H1 (cell line): ENCODE results near the gene HES2. TPM values are rescaled to one million over a fixed set of nuclear protein-coding genes. Genes with fewer than 3 reads are reported as not detected.

Source experiments
- CTCF ChIA-PET: fragments of 300-600 bp; sonication (Branson Sonifier 250); formaldehyde crosslinking; loops from one replicate; lab custom pipeline; 2021; ENCODE audit not compliant: partially characterized antibody; lab: Charles Lee
- POLR2A ChIA-PET: fragments of 300-600 bp; sonication (Branson Sonifier 250); formaldehyde crosslinking; loops from one replicate; lab custom pipeline; 2021; ENCODE audit warnings: inconsistent platforms; ENCODE audit not compliant: partially characterized antibody; lab: Charles Lee
- DNase-seq, 2 experiments: peaks; one replicate each; pipeline versions ENCODE4 v3.0.0 to v3.0.0-alpha.2; 2010 to 2022; ENCODE audit warnings: low spot score in 2 of 2, low read depth in 1 of 2, mixed read lengths in 1 of 2
- FAIRE-seq: peaks from 2 replicates; lab custom pipeline; 2011; peaks lifted over from hg19 to GRCh38; lab: Jason Lieb, UNC
- H2AFZ ChIP-seq: 2 replicates; pipeline ENCODE4 v1.8.1; 2012; ENCODE audit warnings: low read length, inconsistent platforms
- H2AK5ac ChIP-seq: 2 replicates; pipeline ENCODE4 v1.6.1; 2013; ENCODE audit warnings: low read depth, low read length
- H2BK120ac ChIP-seq: replicated peaks from 2 replicates; pipeline ENCODE3; 2013; ENCODE audit warnings: low read depth, low read length, inconsistent platforms
- H2BK12ac ChIP-seq: 2 replicates; pipeline ENCODE4 v1.6.1; 2013; ENCODE audit warnings: low read depth, low read length
- H2BK15ac ChIP-seq: 2 replicates; pipeline ENCODE4 v1.6.1; 2013; ENCODE audit warnings: low read length
- H2BK20ac ChIP-seq: 2 replicates; pipeline ENCODE4 v1.6.1; 2013; ENCODE audit warnings: low read length
- H2BK5ac ChIP-seq: 2 replicates; pipeline ENCODE4 v1.6.1; 2013; ENCODE audit warnings: low read depth, low read length
- H3K14ac ChIP-seq: 2 replicates; pipeline ENCODE4 v1.6.1; 2013; ENCODE audit warnings: inconsistent platforms; ENCODE audit not compliant: insufficient read length
- H3K18ac ChIP-seq: 2 replicates; pipeline ENCODE4 v1.6.1; 2013; ENCODE audit warnings: low read length; ENCODE audit errors: extremely low read depth
- H3K23ac ChIP-seq: 2 replicates; pipeline ENCODE4 v1.6.1; 2013; ENCODE audit warnings: inconsistent platforms; ENCODE audit not compliant: insufficient read length
- H3K23me2 ChIP-seq: 2 replicates; pipeline ENCODE4 v1.6.1; 2013; ENCODE audit warnings: low read depth, low read length
- H3K27ac ChIP-seq: 2 replicates; pipeline ENCODE4 v1.6.1; 2011; ENCODE audit warnings: low read depth, low read length, inconsistent platforms
- H3K27me3 ChIP-seq, 4 experiments: replicated peaks in 1 of 4; 1 replicate in 1 of 4; 2 replicates in 3 of 4; pipeline versions ENCODE4 v1.6.1 to v1.8.1; 2011 to 2013; ENCODE audit warnings: low read length in 3 of 4, mild to moderate bottlenecking in 3 of 4, inconsistent platforms in 2 of 4, mixed read lengths in 2 of 4, moderate library complexity in 1 of 4; ENCODE audit not compliant: control insufficient read depth in 3 of 4, insufficient read depth in 3 of 4; ENCODE audit errors: extremely low read depth in 1 of 4
- H3K36me3 ChIP-seq, 4 experiments: 2 replicates each; pipeline versions ENCODE4 v1.6.1 to v1.8.1; 2011 to 2013; ENCODE audit warnings: mild to moderate bottlenecking in 4 of 4, low read length in 3 of 4, moderate library complexity in 2 of 4, control low read depth in 1 of 4, inconsistent platforms in 1 of 4; ENCODE audit not compliant: insufficient read depth in 4 of 4, control insufficient read depth in 2 of 4
- H3K4ac ChIP-seq: replicated peaks from 2 replicates; pipeline ENCODE3; 2013; ENCODE audit warnings: low read length, low read depth, mixed read lengths, inconsistent platforms; ENCODE audit not compliant: insufficient read length
- H3K4me1 ChIP-seq, 4 experiments: replicated peaks in 1 of 4; 1 replicate in 1 of 4; 2 replicates in 3 of 4; pipeline versions ENCODE4 v1.6.1 to v1.8.1; 2011 to 2013; ENCODE audit warnings: low read length in 3 of 4, inconsistent platforms in 2 of 4, mixed read lengths in 1 of 4; ENCODE audit not compliant: insufficient read depth in 4 of 4, control insufficient read depth in 3 of 4
- H3K4me2 ChIP-seq, 2 experiments: 2 replicates each; pipeline versions ENCODE4 v1.6.1 to v1.8.1; 2011 to 2013; ENCODE audit warnings: low read depth in 2 of 2, low read length in 2 of 2, control low read depth in 1 of 2, inconsistent platforms in 1 of 2, mild to moderate bottlenecking in 1 of 2; ENCODE audit not compliant: insufficient read depth in 1 of 2
- H3K4me3 ChIP-seq, 4 experiments: fragments of 200-600, 300-600 bp in 1 of 4; sonication (generic), shearing (Covaris generic), sonication (Bioruptor Twin) in 1 of 4; 2 replicates each; pipeline versions ENCODE4 v1.5.1 to v1.8.1; 2011 to 2016; ENCODE audit warnings: low read length in 4 of 4, low read depth in 3 of 4, control low read depth in 2 of 4, inconsistent platforms in 2 of 4, mild to moderate bottlenecking in 2 of 4, mixed read lengths in 1 of 4, moderate library complexity in 1 of 4; ENCODE audit not compliant: insufficient read depth in 2 of 4; ENCODE audit errors: extremely low read depth in 1 of 4
- H3K56ac ChIP-seq: replicated peaks from 2 replicates; pipeline ENCODE3; 2013; ENCODE audit warnings: low read depth, mild to moderate bottlenecking, mixed read lengths, low read length, inconsistent platforms; ENCODE audit not compliant: insufficient read length
- H3K79me1 ChIP-seq: 2 replicates; pipeline ENCODE4 v1.6.1; 2013; ENCODE audit warnings: low read depth, low read length, control low read depth
- H3K79me2 ChIP-seq, 2 experiments: 2 replicates each; pipeline versions ENCODE4 v1.6.1 to v1.8.1; 2012 to 2013; ENCODE audit warnings: low read length in 2 of 2, mild to moderate bottlenecking in 2 of 2, inconsistent platforms in 1 of 2; ENCODE audit not compliant: insufficient read depth in 2 of 2, control insufficient read depth in 1 of 2
- H3K9ac ChIP-seq, 4 experiments: replicated peaks in 1 of 4; 1 replicate in 1 of 4; 2 replicates in 3 of 4; pipeline versions ENCODE4 v1.6.1 to v1.8.1; 2011 to 2013; ENCODE audit warnings: low read depth in 3 of 4, low read length in 3 of 4, control low read depth in 2 of 4, mild to moderate bottlenecking in 2 of 4, moderate library complexity in 2 of 4, inconsistent platforms in 1 of 4; ENCODE audit errors: extremely low read depth in 1 of 4
- H3K9me3 ChIP-seq, 2 experiments: 2 replicates each; pipeline versions ENCODE4 v1.6.1 to v1.8.1; 2012 to 2013; ENCODE audit warnings: mild to moderate bottlenecking in 2 of 2, moderate library complexity in 2 of 2, control low read depth in 1 of 2, inconsistent platforms in 1 of 2, low read depth in 1 of 2, low read length in 1 of 2, mixed read lengths in 1 of 2; ENCODE audit not compliant: insufficient read depth in 2 of 2
- H4K20me1 ChIP-seq, 2 experiments: replicated peaks in 1 of 2; 2 replicates each; pipeline versions ENCODE3 to v1.8.1; 2011 to 2013; ENCODE audit warnings: inconsistent platforms in 2 of 2, low read length in 2 of 2, mild to moderate bottlenecking in 1 of 2; ENCODE audit not compliant: insufficient read depth in 2 of 2, control insufficient read depth in 1 of 2
- H4K5ac ChIP-seq: 2 replicates; pipeline ENCODE4 v1.6.1; 2013; ENCODE audit warnings: low read length, low read depth, mixed read lengths, inconsistent platforms; ENCODE audit not compliant: insufficient read length
- H4K8ac ChIP-seq: 2 replicates; pipeline ENCODE4 v1.8.0; 2013; ENCODE audit warnings: mild to moderate bottlenecking, moderate library complexity, low read length, inconsistent platforms; ENCODE audit not compliant: insufficient read depth; ENCODE audit errors: extremely low read depth
- H4K91ac ChIP-seq: replicated peaks from 2 replicates; pipeline ENCODE3; 2013; ENCODE audit warnings: low read length, mixed read lengths, inconsistent platforms; ENCODE audit not compliant: insufficient read length
- RFX5 ChIP-seq: IDR thresholded peaks from 2 replicates; pipeline ENCODE4 v1.6.1; 2011; ENCODE audit warnings: low read depth, low read length, improper control_type of control experiment, borderline replicate concordance
- whole genome bisulfite sequencing, 2 experiments: shearing (Covaris generic) in 1 of 2; methylation state at CpG; one replicate each; pipeline versions ENCODE4 v1.1.6 to v1.1.7; 2013 to 2015; ENCODE audit warnings: low lambda C conversion rate in 2 of 2, mixed read lengths in 2 of 2, inconsistent platforms in 1 of 2, low coverage in 1 of 2, missing lambda C conversion rate in 1 of 2; ENCODE audit not compliant: insufficient replicate concordance in 2 of 2, insufficient coverage in 1 of 2, insufficient read length in 1 of 2; ENCODE audit errors: extremely low coverage in 1 of 2, missing lambda C conversion rate in 1 of 2; 5-methylcytosine and 5-hydroxymethylcytosine counted together
- polyA plus RNA-seq, 7 experiments: library from polyadenylated mRNA; depleted of rRNA in 3 of 7; stranded (reverse) in 5 of 7; unstranded in 2 of 7; fragments of >200 nt in 5 of 7; fragments of 200-250 nt in 2 of 7; gene quantifications; 1 replicate in 5 of 7; 2 replicates in 1 of 7; 4 replicates in 1 of 7; pipeline versions ENCODE4 v1.2.1 to v1.2.3, GENCODE V29; 2011 to 2013; ENCODE audit warnings: missing spikeins in 2 of 7, mixed read lengths in 2 of 7
- total RNA-seq: library from RNA; stranded (reverse); fragmentation: NEBNext Ultra II Directional; extraction: Animal tissue kit (Norgen Biotek cat#: 25700); gene quantifications from 2 replicates; pipeline ENCODE4 v1.2.1, GENCODE V29; 2021
- TF ChIP-seq, protein P1 (sequence below), 3 experiments: IDR thresholded peaks; 1 replicate in 2 of 3; 2 replicates in 1 of 3; pipeline versions ENCODE4 v1.5.1 to v1.6.1; 2011; ENCODE audit warnings: low read length in 3 of 3, mild to moderate bottlenecking in 3 of 3, inconsistent platforms in 2 of 3, low read depth in 1 of 3, moderate library complexity in 1 of 3; ENCODE audit not compliant: insufficient read depth in 1 of 3; ENCODE audit errors: control extremely low read depth in 1 of 3

Gene HES2
- total and polyA plus RNA-seq, 2 of the 8 experiments (the other 6 are each of a cell fraction or from before 2014, with no cell fraction given) = 0.15 to 0.53 TPM

DNA sequence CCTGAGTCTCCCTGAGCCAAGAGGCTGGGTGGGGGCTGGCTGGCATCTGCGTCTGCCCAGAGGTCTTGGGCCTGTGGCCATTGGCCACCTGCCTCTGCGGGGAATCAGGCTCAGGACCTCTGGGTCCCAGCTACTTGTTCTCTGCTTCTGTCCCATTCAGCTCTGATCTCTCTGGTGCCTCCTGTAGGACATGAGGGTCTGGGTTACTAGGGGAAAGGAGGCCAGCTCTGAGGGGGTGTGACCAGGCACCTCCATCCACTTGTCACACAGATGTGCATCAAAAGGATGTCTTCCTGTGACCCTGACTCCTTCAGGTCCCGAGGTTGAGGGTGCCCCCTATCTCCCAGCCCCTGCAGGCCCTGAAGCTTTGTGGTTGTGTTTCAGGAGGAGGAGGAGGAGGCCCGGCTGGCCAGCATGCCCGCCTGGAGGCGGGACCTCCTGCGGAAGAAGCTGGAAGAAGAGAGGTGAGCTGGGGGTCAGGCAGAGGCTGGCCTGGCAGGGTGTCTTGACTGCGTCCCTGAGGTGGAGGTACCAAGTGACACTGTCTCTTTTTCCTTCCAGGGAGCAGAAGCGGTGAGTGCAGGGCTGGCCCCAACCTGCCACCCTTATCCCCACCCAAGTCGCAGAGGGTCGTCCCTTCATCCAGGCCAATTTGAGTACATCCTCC is 37.2 kb upstream of the HES2 start:
- 85% methylated on average over 11 of the region's 11 CpGs; no CpG with 5 or more reads in 1 of the 2 experiments for WGBS, 2 experiments
- Histone ChIP-seq H2BK120ac (no peak overlapping the region), H4K91ac (no peak overlapping the region), H2BK15ac (no peak overlapping the region), H3K4ac (no peak overlapping the region), H4K20me1 (no peaks in the 10 kb centered on the region), H3K79me2 (no peaks in the 10 kb centered on the region), H2BK5ac (no peak overlapping the region), H4K5ac (no peak overlapping the region), H4K8ac (no peak overlapping the region), H3K79me1 (no peaks in the 10 kb centered on the region), H3K27me3 (peaks cover 5 to 35% (median 21%) of the 10 kb centered on the region in 4 experiments; a peak in 6 of 7 replicates), H3K18ac (no peak overlapping the region), H3K23me2 (peaks cover 3% of the 10 kb centered on the region; the same call in 1 of the 2 replicates), H3K4me1 (peaks cover 0 to 25% (median 13%) of the 10 kb centered on the region in 4 experiments; a peak in 5 of 7 replicates), H2AK5ac (no peak overlapping the region), H3K56ac (no peak overlapping the region), H2AFZ (no peak overlapping the region), H3K23ac (no peak overlapping the region), H2BK20ac (no peak overlapping the region), H3K4me3 (no peak overlapping the region), H2BK12ac (no peak overlapping the region), H3K27ac (no peak overlapping the region)
- CTCF ChIA-PET = interaction anchor here (0.6 to 6.0 kb wide), 16 partner anchors 8 to 208 kb away, joined by 3 to 75 read pairs (median 5); partner anchors contain the start of genes PLEKHG5 and TNFRSF25
- POLR2A ChIA-PET = interaction anchor here (0.6 to 12.2 kb wide), 2 partner anchors 14 to 42 kb away, joined by 3 to 123 read pairs; partner anchors contain the start of gene TNFRSF25
- peak; percentile 48 for FAIRE-seq
- TF ChIP-seq, protein P1, sequence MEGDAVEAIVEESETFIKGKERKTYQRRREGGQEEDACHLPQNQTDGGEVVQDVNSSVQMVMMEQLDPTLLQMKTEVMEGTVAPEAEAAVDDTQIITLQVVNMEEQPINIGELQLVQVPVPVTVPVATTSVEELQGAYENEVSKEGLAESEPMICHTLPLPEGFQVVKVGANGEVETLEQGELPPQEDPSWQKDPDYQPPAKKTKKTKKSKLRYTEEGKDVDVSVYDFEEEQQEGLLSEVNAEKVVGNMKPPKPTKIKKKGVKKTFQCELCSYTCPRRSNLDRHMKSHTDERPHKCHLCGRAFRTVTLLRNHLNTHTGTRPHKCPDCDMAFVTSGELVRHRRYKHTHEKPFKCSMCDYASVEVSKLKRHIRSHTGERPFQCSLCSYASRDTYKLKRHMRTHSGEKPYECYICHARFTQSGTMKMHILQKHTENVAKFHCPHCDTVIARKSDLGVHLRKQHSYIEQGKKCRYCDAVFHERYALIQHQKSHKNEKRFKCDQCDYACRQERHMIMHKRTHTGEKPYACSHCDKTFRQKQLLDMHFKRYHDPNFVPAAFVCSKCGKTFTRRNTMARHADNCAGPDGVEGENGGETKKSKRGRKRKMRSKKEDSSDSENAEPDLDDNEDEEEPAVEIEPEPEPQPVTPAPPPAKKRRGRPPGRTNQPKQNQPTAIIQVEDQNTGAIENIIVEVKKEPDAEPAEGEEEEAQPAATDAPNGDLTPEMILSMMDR (IDR thresholded peaks at IDR 0.05; ENCODE audit: control extremely low read depth in 1 of 3, insufficient read depth in 1 of 3, low read depth in 1 of 3, low read length in 3 of 3) = peak in 1 of 3 experiments; percentile 32; a peak in 1 of 4 replicates
- no peak for TF ChIP-seq RFX5
- TF ChIP-seq, all 59 proteins: peak for 1
- Histone ChIP-seq H3K4me2 (no peak overlapping the region), H3K14ac (no peak overlapping the region), H3K9ac (no peak overlapping the region), H3K9me3 (no peaks in the 10 kb centered on the region; a peak in 1 of 4 replicates), H3K36me3 (peaks cover 0 to 6% (median 0%) of the 10 kb centered on the region in 4 experiments; a peak in 1 of 8 replicates)
- no peak for DNase-seq
